ENCODE results near the gene AOX1. TPM values are rescaled to one million over a fixed set of nuclear protein-coding genes. Genes with fewer than 3 reads are reported as not detected.

The AOX1 gene
- total and polyA plus RNA-seq, 4 donors: 9.9 to 1,131 (median 486) TPM

- no peak overlapping the region for H3K4me3 ChIP-seq (ENCODE audit: low read depth in 1 of 3, low read length in 3 of 3)
- TF ChIP-seq MAX (IDR thresholded peaks at IDR 0.05): no peak
- no peak for TF ChIP-seq FOXA2 (IDR thresholded peaks at IDR 0.05)
- TF ChIP-seq HNF4A (conservative IDR thresholded peaks at IDR 0.05): no peak
- TF ChIP-seq TAF1 (conservative IDR thresholded peaks at IDR 0.05): no peak
- no peak for TF ChIP-seq YY1 (IDR thresholded peaks at IDR 0.05)
- no peak for TF ChIP-seq NR2F2 (IDR thresholded peaks at IDR 0.05)
- TF ChIP-seq RAD21 (IDR thresholded peaks at IDR 0.05): no peak
- TF ChIP-seq FOXA1 (IDR thresholded peaks at IDR 0.05): no peak
- no peak for TF ChIP-seq RXRA (IDR thresholded peaks at IDR 0.05)
- TF ChIP-seq HNF4G (IDR thresholded peaks at IDR 0.05): no peak
- TF ChIP-seq, protein P1, sequence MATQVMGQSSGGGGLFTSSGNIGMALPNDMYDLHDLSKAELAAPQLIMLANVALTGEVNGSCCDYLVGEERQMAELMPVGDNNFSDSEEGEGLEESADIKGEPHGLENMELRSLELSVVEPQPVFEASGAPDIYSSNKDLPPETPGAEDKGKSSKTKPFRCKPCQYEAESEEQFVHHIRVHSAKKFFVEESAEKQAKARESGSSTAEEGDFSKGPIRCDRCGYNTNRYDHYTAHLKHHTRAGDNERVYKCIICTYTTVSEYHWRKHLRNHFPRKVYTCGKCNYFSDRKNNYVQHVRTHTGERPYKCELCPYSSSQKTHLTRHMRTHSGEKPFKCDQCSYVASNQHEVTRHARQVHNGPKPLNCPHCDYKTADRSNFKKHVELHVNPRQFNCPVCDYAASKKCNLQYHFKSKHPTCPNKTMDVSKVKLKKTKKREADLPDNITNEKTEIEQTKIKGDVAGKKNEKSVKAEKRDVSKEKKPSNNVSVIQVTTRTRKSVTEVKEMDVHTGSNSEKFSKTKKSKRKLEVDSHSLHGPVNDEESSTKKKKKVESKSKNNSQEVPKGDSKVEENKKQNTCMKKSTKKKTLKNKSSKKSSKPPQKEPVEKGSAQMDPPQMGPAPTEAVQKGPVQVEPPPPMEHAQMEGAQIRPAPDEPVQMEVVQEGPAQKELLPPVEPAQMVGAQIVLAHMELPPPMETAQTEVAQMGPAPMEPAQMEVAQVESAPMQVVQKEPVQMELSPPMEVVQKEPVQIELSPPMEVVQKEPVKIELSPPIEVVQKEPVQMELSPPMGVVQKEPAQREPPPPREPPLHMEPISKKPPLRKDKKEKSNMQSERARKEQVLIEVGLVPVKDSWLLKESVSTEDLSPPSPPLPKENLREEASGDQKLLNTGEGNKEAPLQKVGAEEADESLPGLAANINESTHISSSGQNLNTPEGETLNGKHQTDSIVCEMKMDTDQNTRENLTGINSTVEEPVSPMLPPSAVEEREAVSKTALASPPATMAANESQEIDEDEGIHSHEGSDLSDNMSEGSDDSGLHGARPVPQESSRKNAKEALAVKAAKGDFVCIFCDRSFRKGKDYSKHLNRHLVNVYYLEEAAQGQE (IDR thresholded peaks at IDR 0.05): no peak
- TF ChIP-seq SP1 (IDR thresholded peaks at IDR 0.05): no peak
- TF ChIP-seq EGR1 (IDR thresholded peaks at IDR 0.05; ENCODE audit: low read depth in 2 of 2): no peak
- no peak for TF ChIP-seq JUND (IDR thresholded peaks at IDR 0.05)
- no peak for TF ChIP-seq CTCF (IDR thresholded peaks at IDR 0.05; ENCODE audit: low read depth, low read length, missing input control)
- TF ChIP-seq GABPA (IDR thresholded peaks at IDR 0.05 in 1 of 2, conservative IDR thresholded peaks at IDR 0.05 in 1 of 2): no peak
- TF ChIP-seq, protein P2, sequence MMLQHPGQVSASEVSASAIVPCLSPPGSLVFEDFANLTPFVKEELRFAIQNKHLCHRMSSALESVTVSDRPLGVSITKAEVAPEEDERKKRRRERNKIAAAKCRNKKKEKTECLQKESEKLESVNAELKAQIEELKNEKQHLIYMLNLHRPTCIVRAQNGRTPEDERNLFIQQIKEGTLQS (IDR thresholded peaks at IDR 0.05): no peak
- TF ChIP-seq, protein P3, sequence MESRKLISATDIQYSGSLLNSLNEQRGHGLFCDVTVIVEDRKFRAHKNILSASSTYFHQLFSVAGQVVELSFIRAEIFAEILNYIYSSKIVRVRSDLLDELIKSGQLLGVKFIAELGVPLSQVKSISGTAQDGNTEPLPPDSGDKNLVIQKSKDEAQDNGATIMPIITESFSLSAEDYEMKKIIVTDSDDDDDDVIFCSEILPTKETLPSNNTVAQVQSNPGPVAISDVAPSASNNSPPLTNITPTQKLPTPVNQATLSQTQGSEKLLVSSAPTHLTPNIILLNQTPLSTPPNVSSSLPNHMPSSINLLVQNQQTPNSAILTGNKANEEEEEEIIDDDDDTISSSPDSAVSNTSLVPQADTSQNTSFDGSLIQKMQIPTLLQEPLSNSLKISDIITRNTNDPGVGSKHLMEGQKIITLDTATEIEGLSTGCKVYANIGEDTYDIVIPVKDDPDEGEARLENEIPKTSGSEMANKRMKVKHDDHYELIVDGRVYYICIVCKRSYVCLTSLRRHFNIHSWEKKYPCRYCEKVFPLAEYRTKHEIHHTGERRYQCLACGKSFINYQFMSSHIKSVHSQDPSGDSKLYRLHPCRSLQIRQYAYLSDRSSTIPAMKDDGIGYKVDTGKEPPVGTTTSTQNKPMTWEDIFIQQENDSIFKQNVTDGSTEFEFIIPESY (IDR thresholded peaks at IDR 0.05): no peak
- H3K27ac ChIP-seq (ENCODE audit: low read depth in 1 of 2, low read length in 2 of 2): no peak overlapping the region
- 91% methylated on average over 9 of the region's 9 CpGs for WGBS
- H3K4me1 ChIP-seq (ENCODE audit: control insufficient read depth in 4 of 4, insufficient read depth in 4 of 4, low read length in 3 of 4): peaks cover 0 to 5% (median 1%) of the 10 kb centered on the region in 4 donors
- H3K27me3 ChIP-seq (ENCODE audit: control insufficient read depth in 4 of 4, insufficient read depth in 4 of 4, low read length in 3 of 4): no peaks in the 10 kb centered on the region
- H3K9ac ChIP-seq (ENCODE audit: low read depth in 1 of 2, low read length in 2 of 2): no peak overlapping the region
- H3K9me3 ChIP-seq (ENCODE audit: control insufficient read depth in 4 of 4, low read length in 3 of 4): no peaks in the 10 kb centered on the region
- no peak for DNase-seq (ENCODE audit: low spot score)
- peaks cover 11 to 92% (median 73%) of the 10 kb centered on the region in 4 donors for H3K36me3 ChIP-seq (ENCODE audit: control insufficient read depth in 4 of 4, insufficient read depth in 3 of 4, low read depth in 1 of 4, low read length in 3 of 4)
These were observed 52.1 kb downstream of the AOX1 start for GRCh38 chr2:200637901-200638300.

All from liver (tissue), 9 donors.